Parathyroid adenoma (tissue), 2 donors: ENCODE measurements around the gene TFE3.

Source experiments
- H2AFZ ChIP-seq: fragments of 300-600 bp; sonication (generic); one replicate; pipeline ENCODE4 v1.7.0; 2017; ENCODE audit warnings: antibody characterized with exemption, mild to moderate bottlenecking
- H3K27ac ChIP-seq: fragments of 300-600 bp; sonication (generic); one replicate; pipeline ENCODE4 v1.7.0; 2017
- H3K27me3 ChIP-seq: fragments of 300-600 bp; sonication (generic); one replicate; pipeline ENCODE4 v1.7.0; 2017; ENCODE audit warnings: low read length; ENCODE audit not compliant: control insufficient read depth, insufficient read depth
- H3K36me3 ChIP-seq: fragments of 300-600 bp; sonication (generic); one replicate; pipeline ENCODE4 v1.7.0; 2017; ENCODE audit warnings: low read length; ENCODE audit not compliant: control insufficient read depth, insufficient read depth
- H3K4me1 ChIP-seq: fragments of 300-600 bp; sonication (generic); one replicate; pipeline ENCODE4 v1.7.0; 2017; ENCODE audit warnings: control low read depth
- H3K4me2 ChIP-seq: fragments of 300-600 bp; sonication (generic); one replicate; pipeline ENCODE4 v1.7.0; 2017; ENCODE audit warnings: low read length
- H3K4me3 ChIP-seq: fragments of 300-600 bp; sonication (generic); one replicate; pipeline ENCODE4 v1.7.0; 2017; ENCODE audit warnings: low read depth, low read length
- H3K79me2 ChIP-seq: fragments of 300-600 bp; sonication (generic); one replicate; pipeline ENCODE4 v1.7.0; 2017; ENCODE audit warnings: control low read depth
- H3K9ac ChIP-seq: fragments of 300-600 bp; sonication (generic); one replicate; pipeline ENCODE4 v1.7.0; 2017; ENCODE audit warnings: mild to moderate bottlenecking
- H3K9me3 ChIP-seq: fragments of 300-600 bp; sonication (generic); one replicate; pipeline ENCODE4 v1.7.0; 2017; ENCODE audit warnings: low read length; ENCODE audit not compliant: control insufficient read depth
- TF ChIP-seq, protein P1 (sequence below): fragments of 300-600 bp; sonication (generic); IDR thresholded peaks from one replicate; pipeline ENCODE4 v1.7.0; 2017; ENCODE audit warnings: antibody characterized with exemption, mild to moderate bottlenecking
- donor health status: primary hyperparathyroidism.

The TFE3 gene

GRCh38 chrX:49066690-49067089 lies 23.5 kb upstream of the TFE3 start:
- TF ChIP-seq, protein P1, sequence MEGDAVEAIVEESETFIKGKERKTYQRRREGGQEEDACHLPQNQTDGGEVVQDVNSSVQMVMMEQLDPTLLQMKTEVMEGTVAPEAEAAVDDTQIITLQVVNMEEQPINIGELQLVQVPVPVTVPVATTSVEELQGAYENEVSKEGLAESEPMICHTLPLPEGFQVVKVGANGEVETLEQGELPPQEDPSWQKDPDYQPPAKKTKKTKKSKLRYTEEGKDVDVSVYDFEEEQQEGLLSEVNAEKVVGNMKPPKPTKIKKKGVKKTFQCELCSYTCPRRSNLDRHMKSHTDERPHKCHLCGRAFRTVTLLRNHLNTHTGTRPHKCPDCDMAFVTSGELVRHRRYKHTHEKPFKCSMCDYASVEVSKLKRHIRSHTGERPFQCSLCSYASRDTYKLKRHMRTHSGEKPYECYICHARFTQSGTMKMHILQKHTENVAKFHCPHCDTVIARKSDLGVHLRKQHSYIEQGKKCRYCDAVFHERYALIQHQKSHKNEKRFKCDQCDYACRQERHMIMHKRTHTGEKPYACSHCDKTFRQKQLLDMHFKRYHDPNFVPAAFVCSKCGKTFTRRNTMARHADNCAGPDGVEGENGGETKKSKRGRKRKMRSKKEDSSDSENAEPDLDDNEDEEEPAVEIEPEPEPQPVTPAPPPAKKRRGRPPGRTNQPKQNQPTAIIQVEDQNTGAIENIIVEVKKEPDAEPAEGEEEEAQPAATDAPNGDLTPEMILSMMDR = no peak
- Histone ChIP-seq H3K79me2 (peaks cover 3% of the 10 kb centered on the region), H3K27ac (no peak overlapping the region), H3K27me3 (no peaks in the 10 kb centered on the region), H3K4me3 (no peak overlapping the region), H3K36me3 (no peaks in the 10 kb centered on the region), H3K4me1 (no peaks in the 10 kb centered on the region), H3K9me3 (no peaks in the 10 kb centered on the region), H2AFZ (no peak overlapping the region), H3K4me2 (no peak overlapping the region), H3K9ac (no peak overlapping the region)

DNA sequence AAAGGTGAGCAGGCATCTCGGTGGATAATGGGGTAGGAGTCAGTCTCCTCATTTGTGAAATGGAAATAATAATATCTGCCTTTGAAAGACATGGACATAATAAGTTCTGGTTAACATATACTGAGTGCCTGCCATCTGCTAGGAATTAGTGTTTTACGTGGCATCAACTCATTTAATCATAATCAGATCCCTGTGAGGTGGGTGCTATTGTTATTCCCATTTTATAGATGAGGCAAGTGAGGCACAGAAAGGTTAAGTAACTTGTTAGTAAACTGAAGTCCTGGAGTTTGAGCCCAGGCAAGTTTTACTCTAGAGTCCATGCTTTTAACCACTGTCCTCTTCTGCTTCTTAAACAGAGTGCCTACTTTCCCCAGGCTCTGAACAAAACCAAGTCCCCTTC lies 23.1 kb upstream of the TFE3 start:
- Histone ChIP-seq H3K4me2 (no peak overlapping the region), H3K27ac (no peak overlapping the region), H3K4me1 (no peaks in the 10 kb centered on the region), H3K4me3 (no peak overlapping the region), H3K79me2 (peaks cover 3% of the 10 kb centered on the region), H3K27me3 (no peaks in the 10 kb centered on the region), H3K36me3 (no peaks in the 10 kb centered on the region), H3K9me3 (no peaks in the 10 kb centered on the region), H2AFZ (no peak overlapping the region), H3K9ac (no peak overlapping the region)
- TF ChIP-seq, protein P1 = no peak

GRCh38 chrX:49064735-49065134 lies 21.6 kb upstream of the TFE3 start:
- H3K4me1 ChIP-seq = no peaks in the 10 kb centered on the region
- H3K4me3 ChIP-seq = no peak overlapping the region
- no peak overlapping the region for H2AFZ ChIP-seq
- H3K27me3 ChIP-seq = no peaks in the 10 kb centered on the region
- no peak overlapping the region for H3K4me2 ChIP-seq
- H3K9me3 ChIP-seq = no peaks in the 10 kb centered on the region
- no peak overlapping the region for H3K9ac ChIP-seq
- peaks cover 8% of the 10 kb centered on the region for H3K79me2 ChIP-seq
- H3K27ac ChIP-seq = no peak overlapping the region
- TF ChIP-seq, protein P1 = no peak
- H3K36me3 ChIP-seq = no peaks in the 10 kb centered on the region

GRCh38 chrX:49064303-49064702 lies 21.1 kb upstream of the TFE3 start:
- Histone ChIP-seq H3K4me2 (no peak overlapping the region), H3K27ac (no peak overlapping the region), H2AFZ (no peak overlapping the region), H3K9me3 (no peaks in the 10 kb centered on the region), H3K36me3 (no peaks in the 10 kb centered on the region), H3K27me3 (no peaks in the 10 kb centered on the region), H3K4me3 (no peak overlapping the region), H3K4me1 (no peaks in the 10 kb centered on the region), H3K9ac (no peak overlapping the region), H3K79me2 (peaks cover 10% of the 10 kb centered on the region)
- TF ChIP-seq, protein P1 = no peak

DNA sequence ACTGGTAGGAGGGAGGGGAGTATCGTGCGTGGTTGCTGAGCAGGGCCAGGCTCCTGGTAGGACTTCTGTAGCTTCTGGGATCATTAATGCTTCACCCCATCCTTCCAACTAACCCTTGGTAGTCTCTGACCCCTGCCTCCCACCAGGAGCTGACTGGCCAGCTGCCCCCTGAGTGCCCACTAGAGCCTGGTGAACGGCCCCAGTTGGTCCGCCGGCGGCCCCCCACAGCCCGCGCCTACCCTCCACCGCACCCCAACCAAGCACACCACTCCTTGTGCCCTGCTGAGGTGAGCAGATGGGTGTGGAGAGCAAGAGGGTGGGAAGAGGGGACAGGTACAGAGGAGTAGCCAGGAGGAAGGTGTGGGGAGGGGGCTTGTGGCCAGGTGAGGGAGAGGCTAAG lies 20.6 kb upstream of the TFE3 start:
- no peak overlapping the region for H3K27ac ChIP-seq
- H3K9ac ChIP-seq = no peak overlapping the region
- H3K79me2 ChIP-seq = peaks cover 10% of the 10 kb centered on the region
- H3K4me3 ChIP-seq = no peak overlapping the region
- H3K9me3 ChIP-seq = no peaks in the 10 kb centered on the region
- H3K27me3 ChIP-seq = no peaks in the 10 kb centered on the region
- TF ChIP-seq, protein P1 = no peak
- H3K4me2 ChIP-seq = no peak overlapping the region
- no peak overlapping the region for H2AFZ ChIP-seq
- no peaks in the 10 kb centered on the region for H3K4me1 ChIP-seq
- no peaks in the 10 kb centered on the region for H3K36me3 ChIP-seq
